HG03520 (cell line): ENCODE data around the gene FLYWCH1.
"Not testable (repeated sequence)": the region's sequence is repeated elsewhere in the genome, so short reads cannot be mapped to it uniquely, and the experiment has no call there.

ENCODE experiments used
- ATAC-seq: cut with Tn5 transposase; IDR thresholded peaks from one replicate; pipeline ENCODE4 v1.9.1; 2021; ENCODE audit warnings: mild to moderate bottlenecking, moderate library complexity; ENCODE audit not compliant: unreplicated experiment

The FLYWCH1 gene

DNA sequence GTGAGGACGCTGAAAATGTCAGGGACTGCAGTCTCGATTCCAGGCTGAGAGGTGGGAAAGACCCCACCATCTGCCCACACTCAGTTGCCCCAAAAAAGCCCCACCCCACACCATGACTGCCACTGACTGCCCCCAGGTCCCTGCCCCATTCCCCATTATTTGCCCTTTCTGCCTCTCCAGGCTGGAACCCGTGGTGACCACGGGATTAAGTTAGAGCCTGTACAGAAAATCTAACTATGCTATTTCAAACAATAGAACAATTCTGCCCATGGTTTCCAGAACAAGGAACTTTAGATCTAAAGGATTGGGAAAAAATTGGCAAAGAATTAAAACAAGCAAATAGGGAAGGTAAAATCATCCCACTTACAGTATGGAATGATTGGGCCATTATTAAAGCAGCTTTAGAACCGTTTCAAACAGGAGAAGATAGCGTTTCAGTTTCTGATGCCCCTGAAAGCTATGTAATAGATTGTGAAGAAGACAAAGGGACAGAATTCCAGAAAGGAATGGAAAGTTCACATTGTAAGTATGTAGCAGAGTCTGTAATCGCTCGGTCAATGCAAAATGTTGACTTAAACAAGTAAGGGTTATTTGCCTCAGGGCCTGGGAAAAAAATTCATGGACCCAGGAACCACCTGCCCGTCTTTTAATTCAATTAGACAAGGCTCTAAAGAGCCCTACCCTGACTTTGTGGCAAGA is 14.4 kb downstream of the FLYWCH1 start:
- ATAC-seq = no peak

DNA sequence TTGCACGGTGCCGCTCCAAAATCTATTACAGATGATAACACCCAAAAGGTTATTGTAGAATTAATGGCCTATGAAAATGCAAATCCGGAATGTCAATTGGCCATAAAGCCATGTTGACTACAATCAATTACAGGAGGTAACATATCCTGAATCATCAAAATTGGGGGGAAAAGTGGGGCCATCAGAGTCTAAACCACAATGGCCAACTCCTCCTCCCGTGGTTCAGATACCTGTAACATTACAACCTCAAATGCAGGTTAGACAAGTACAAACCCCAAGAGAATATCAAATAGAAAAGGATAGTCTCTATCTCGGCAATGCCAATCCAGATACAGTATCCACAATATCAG is 14.9 kb downstream of the FLYWCH1 start:
- ATAC-seq = no peak

DNA sequence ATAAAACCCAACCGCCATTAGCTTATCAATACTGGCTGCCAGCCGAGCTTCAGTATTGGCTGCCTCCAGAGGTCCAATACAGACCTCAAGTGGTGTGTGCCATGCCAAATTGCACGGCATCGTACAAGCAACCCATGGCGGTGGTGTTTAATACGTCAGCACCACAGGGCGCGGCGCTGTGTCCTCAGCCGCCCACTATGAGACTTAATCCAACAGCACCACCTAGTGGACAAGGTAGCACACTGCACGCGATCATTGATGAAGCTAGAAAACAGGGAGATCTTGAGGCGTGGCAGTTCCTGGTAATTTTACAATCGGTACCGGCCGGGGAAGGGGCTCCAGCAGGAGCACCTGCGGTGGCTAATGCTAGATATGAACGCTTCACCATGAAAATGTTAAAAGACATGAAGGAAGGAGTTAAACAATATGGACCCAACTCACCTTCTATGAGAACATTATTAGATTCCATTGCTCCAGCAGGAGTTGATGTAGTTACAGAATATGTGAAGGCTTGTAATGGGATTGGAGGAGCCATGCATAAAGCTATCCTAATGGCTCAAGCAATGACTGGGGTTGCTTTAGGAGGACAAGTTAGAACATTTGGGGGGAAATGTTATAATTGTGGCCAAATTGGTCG is 15.4 kb downstream of the FLYWCH1 start:
- no peak for ATAC-seq

DNA sequence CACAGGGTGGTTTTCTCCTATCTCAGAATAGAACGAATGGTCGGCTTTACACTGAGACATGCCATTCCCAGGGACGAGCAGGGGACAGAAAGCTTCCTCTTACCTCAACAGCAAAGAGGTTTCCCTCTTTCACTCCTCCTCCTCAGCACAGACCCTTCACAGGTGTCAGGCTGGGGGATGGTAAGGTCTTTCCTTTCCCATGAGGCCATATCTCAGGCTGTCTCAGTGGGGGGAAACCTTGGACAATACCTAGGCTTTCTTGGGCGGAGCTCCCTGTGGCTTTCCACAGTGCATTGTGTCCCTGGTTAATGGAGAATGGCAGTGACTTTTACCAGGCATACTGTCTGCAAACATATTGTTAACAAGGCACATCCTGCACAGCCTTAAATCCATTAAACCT is 16.4 kb downstream of the FLYWCH1 start:
- ATAC-seq = not testable (repeated sequence)

DNA sequence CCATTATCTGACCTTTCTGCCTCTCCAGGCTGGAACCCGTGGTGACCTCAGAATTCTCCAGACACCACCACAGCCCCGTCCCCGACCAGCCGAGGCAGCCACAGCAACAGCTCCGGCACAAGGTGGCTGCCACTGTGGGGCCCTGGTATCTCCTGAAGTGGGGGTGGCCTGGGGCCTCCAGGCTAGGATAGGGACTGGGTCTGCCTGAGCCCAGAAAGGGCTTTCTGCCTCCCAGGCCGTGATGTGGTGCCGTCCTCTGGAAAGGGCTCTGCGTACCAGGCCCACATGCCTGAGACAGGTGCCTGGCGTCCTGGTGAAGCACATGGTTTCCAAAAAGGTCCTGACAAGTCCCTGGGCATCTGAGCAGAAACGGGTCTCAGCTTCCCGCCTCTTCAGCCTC is 17.1 kb downstream of the FLYWCH1 start:
- ATAC-seq = no peak

DNA sequence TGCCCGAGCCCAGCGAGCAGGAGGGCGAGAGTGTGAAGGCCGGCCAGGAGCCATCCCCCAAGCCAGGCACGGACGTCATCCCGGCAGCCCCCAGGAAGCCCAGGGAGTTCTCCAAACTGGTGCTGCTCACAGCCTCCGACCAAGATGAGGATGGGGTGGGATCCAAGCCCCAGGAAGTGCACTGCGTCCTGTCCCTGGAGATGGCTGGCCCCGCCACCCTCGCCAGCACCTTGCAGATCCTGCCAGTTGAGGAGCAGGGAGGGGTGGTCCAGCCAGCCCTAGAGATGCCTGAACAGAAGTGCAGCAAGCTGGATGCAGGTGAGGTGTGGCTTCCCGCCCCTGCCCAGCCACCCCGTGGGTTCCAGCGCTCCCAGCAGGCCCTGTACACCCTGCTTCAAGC is 18.0 kb downstream of the FLYWCH1 start:
- ATAC-seq = no peak

DNA sequence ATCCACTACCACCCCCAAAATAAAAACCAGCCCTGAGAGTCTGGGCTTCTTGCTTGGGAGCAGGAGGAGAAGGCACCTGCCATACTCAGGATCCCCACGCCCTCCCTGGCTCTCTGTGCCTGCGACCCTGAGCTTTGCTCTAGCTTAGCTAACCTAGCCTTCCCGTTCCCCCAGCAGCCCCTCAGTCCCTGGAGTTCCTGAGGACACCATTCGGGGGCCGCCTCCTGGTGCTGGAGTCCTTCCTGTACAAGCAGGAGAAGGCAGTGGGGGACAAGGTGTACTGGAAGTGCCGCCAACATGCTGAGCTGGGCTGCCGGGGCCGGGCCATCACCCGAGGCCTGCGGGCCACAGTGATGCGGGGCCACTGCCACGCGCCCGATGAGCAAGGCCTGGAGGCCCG is 18.5 kb downstream of the FLYWCH1 start:
- ATAC-seq = no peak

DNA sequence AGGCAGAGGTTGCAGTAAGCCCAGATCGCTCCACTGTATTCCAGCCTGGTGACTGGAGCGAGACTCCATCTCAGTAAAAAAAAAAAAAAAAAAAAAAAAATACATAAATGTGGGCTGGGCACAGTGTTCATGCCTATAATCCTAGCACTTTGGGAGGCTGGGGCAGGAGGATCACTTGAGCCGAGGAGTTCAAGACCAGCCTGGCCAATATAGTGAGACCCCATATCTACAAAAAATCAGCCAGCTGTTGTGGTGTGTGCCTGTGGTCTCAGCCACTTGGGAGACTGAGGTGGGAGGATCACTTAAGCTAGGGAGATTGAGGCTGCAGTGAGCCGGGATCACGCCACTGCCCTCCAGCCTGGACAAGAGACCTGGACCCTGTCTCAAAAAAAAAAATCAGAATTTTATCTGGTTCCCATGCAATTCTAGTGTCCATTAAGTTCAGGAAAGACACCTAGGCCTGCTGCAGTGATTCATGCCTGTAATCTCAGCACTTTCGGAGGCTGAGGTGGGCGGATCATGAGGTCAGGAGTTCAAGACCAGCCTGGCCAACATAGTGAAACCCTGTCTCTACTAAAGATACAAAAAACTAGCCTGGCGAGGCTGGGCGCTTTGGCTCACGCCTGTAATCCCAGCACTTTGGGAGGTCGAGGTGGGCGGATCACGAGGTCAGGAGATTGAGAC is 19.6 kb downstream of the FLYWCH1 start:
- not testable (repeated sequence) for ATAC-seq

DNA sequence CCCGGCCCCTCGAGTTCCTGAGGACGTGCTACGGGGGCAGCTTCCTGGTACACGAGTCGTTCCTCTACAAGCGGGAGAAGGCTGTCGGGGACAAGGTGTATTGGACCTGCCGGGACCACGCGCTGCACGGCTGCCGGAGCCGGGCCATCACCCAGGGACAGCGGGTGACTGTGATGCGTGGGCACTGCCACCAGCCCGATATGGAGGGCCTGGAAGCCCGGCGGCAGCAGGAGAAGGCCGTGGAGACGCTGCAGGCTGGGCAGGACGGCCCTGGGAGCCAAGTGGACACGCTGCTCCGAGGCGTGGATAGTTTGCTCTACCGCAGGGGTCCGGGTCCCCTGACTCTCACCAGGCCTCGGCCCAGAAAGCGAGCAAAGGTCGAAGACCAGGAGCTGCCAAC is 21.4 kb downstream of the FLYWCH1 start:
- no peak for ATAC-seq

DNA sequence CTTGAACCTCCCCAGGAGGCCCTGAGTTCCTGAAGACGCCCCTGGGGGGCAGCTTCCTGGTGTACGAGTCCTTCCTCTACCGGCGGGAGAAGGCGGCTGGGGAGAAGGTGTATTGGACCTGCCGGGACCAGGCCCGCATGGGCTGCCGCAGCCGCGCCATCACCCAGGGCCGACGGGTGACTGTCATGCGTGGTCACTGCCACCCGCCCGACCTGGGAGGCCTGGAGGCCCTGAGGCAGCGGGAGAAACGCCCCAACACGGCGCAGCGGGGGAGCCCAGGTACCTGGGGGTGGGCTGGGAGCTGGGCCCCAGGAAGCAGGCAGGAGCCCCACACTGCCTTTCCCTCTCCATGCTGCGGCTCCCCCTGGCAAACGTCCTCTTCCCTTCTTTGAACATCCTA is 22.0 kb downstream of the FLYWCH1 start:
- no peak for ATAC-seq

DNA sequence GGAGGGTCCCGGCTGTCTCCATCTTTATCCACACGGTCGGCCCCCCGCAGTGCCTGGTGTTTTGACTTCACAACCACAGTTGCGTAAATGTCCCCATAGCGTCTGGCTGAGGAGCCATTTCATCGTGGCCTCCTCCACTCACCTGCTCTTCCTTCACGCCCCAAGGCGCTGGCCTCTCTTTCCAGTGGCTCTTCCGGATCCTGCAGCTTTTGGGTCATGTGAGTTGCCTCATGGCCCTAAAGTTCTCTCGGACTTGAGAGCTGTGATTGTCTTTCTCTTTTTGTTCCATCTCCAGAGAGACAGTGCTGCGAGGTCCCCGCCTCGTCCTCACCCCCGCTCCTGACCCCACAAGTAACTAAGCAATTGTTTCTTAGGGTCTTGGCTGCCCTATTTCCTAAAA is 22.7 kb downstream of the FLYWCH1 start:
- no peak for ATAC-seq

DNA sequence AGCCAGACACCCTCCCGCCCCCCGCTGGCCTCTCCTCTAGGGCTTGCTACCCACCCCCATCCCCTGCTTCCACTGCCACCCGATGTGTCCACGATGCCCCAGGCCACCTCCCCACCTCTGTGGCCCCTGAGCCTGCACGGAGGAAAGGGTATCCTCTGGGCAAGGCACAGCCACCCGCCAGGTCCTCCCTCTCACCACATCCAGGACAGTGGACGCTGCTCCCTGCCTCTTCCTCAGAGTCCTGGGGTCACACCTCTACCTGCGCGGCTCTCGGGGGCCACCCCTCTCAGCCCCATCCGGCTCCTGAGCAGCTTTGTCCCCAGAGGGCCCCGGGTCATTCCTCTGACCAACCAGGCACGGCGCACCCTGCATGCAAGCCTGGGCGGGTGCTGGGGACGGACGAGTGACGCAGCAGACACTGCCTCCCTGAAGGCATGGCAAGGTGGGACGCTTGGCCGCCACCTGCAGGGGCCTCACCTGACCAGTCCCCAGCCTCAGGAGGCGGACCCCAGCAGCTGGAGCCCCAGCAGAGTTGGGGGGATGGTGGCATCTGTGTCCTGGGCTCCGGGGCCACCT is 24.8 kb downstream of the FLYWCH1 start:
- ATAC-seq = no peak

DNA sequence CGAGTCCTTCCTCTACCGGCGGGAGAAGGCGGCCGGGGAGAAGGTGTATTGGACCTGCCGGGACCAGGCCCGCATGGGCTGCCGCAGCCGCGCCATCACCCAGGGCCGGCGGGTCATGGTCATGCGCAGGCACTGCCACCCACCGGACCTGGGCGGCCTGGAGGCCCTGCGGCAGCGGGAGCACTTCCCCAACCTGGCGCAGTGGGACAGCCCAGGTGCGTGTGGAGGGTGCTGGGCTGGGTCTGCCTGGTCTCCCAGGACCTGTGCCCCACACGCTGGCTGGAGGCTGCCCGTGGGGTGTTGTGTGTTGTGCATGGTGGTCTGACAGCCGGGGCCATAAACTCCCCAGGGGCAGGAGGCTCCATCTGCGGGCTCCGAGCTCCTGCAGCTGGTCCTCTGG is 25.4 kb downstream of the FLYWCH1 start:
- no peak for ATAC-seq

DNA sequence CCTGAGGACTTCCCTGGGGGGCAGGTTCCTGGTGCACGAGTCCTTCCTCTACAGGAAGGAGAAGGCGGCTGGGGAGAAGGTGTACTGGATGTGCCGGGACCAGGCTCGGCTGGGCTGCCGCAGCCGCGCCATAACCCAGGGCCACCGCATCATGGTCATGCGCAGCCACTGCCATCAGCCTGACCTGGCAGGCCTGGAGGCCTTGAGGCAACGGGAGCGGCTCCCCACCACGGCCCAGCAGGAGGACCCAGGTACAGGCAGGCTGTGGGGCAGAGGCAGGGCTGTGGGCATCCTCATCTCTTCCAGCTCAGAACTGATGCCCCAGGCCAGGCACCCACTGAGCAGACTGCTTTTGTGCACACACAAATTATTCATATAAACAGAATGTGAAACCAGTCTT is 26.5 kb downstream of the FLYWCH1 start:
- no peak for ATAC-seq

DNA sequence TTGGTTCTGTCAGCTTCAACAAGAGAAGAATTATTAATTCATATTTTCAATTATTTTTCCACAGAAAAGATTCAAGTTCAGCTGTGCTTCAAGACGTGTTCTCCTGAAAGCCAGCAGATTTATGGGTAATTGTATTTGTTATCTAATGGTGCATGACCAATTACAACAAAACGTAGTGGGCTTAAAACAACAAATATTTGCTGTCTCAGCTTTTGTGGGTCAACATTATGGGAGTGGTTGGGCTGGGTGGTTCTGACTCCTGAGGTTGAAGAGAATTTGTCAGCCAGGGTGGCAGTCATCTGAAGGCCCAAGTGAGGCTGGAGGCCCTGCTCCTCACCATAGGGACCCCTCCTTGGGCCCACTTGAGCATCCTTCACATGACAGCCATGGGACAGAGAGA is 28.2 kb downstream of the FLYWCH1 start:
- ATAC-seq = no peak

DNA sequence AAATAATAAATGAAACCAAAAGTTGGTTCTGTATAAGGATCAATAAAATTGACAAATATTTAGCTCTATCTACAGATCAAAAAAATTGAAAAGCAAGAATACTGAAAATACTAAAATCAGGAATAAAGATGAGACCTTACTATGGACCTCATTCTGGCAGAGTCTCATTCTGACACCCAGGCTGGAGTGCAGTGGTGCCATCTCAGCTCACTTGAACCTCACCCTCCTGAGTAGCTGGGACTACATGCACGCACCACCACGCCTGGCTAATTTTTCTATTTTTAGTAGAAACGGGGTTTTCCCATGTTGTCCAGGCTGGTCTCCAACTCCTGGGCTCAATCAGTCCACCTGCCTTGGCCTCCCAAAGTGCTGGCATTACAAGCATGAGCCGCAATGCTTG is 30.3 kb downstream of the FLYWCH1 start:
- no peak for ATAC-seq

DNA sequence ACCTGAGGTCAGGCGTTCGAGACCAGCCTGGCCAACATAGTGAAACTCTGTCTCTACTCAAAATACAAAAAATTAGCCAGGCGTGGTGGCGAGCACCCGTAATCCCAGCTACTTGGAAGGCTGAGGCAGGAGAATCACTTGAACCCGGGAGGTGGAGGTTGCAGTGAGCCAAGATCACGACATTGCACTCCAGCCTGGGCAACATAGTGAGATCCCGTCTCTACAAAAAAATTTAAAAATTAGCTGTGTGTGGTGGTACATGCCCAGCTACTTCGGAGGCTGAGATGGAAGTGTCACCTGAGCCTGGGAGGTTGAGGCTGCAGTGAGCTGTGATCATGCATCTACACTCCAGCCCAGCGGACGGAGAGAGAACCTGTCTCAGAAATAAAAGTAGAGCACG is 32.0 kb downstream of the FLYWCH1 start:
- not testable (repeated sequence) for ATAC-seq

DNA sequence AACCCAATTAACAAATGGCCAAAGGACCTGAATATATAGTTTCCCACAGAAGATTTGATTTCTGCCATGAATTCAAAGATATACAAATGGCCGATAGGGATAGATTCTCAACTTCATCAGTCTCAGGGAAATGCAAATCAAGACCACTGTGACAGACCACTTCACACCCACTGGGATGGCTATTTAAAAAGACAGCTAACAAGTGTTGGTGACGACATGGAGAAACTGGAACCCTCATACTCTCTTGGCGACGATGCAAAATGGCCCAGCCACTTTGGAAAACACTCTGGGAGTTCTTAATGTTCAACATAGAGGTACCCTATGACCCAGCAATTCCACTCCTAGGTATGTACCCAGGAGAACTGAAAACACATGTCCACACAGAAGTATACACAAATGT is 34.9 kb downstream of the FLYWCH1 start:
- ATAC-seq = no peak

DNA sequence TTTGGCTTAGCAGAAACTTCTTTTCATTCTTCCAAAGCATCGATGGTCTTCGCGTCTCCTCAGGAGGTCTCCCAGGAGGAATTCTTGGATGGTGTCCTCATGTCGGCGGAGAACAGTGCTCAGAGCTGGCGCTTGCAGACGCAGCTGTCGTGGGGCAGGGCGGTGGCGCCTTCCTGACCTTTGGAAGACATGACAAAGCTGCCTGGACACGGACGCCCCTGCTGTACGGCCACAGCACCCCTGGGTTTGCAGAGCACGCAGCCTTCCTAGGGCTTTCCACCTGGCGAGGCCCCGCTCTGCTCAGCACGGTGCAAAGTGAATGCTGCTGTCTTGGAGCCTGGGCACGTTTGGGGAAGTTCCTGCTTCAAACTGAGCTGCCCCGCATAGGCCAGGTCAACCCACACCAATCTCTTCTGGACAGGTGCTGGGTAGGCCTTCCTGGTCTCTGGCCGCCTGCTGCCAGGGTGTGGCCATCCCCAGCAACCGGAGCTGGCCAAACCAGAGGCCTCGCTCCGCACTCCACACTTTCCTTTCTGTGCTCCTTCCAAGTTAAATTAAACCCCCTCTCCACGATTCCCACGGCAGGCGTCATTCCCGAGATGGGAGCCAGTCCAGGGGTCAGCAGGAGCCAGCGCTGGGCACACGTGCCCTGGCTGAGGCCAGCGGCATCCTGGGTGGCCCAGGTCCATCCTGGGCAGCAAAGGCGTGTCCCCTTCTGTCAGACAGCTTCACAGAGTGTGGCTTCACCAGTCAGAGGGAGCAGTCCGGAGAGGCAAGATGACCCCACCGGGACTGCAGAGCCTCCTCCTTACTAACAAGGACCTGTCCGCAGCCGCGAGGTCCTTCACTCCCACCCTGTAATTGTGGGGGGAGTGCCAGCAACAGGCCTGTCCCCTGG is 37.3 kb downstream of the FLYWCH1 start:
- no peak for ATAC-seq

DNA sequence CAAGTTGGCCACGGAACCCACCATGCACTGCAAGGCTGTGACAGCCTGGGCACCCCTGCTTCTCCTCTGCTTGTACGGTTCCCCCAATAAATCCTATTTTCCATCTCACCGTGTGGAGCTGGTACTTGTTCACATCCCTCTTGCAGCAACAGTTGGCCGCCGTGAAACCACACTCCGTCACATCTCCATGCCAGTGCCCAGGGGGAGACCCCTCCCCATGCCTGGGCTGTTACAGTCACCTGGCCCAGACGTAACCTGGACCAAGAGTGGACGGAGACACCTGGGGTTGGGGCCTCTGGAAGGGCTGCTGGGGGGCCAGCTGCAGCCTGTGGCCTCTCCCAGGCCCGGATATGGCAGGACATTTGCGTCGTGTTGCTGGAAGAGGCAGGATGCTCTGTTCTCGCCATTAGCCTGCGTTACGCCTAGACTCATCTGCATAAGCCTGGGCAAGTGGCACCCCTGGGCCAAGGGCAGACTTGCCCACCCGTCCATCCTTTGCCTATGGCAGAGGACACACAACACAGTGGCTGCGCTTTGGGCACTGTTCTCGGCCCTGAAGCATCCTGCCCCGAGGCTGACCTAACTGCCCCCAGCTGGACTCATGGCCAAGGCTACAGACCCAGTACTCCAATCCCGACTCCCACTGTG is 38.1 kb downstream of the FLYWCH1 start:
- no peak for ATAC-seq

DNA sequence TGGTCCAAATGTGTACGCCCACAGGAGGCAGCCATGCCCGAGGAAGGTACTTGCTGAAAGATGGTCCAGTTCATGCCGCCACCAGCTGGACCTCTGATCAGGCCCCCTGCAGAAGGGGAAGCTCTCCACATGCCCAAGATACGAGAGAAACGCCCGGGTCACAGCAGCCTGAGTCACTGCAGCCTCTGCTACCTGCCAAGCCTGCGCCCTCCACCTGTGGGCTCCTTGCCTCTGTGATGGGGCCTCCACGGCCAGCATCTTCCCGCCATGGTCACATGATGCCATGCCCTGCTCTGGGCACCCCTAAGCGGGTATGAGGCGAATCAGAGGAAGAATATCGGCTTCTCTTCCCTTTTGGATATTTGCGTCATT is 38.6 kb downstream of the FLYWCH1 start:
- no peak for ATAC-seq
